ENCODE data around the gene LRRC37A3.
"Not testable (repeated sequence)": the region's sequence is repeated elsewhere in the genome, so short reads cannot be mapped to it uniquely, and the experiment has no call there.

Gene LRRC37A3

GRCh38 chr17:64938925-64939474 is 19.7 kb upstream of the LRRC37A3 start:
- Histone ChIP-seq H3K9ac (ENCODE audit: low read length) (no peak overlapping the region), H3K9me3 (ENCODE audit: control insufficient read depth, low read length) (no peaks in the 10 kb centered on the region), H3K27me3 (ENCODE audit: control insufficient read depth, insufficient read depth, low read length) (no peaks in the 10 kb centered on the region), H3K4me3 (ENCODE audit: low read length) (no peak overlapping the region), H3K4me1 (ENCODE audit: control insufficient read depth, insufficient read depth, low read length) (peaks cover 8% of the 10 kb centered on the region), H3K36me3 (ENCODE audit: control insufficient read depth, insufficient read depth, low read length) (no peaks in the 10 kb centered on the region)

GRCh38 chr17:64938290-64938689 is 19.0 kb upstream of the LRRC37A3 start:
- H3K9ac ChIP-seq (ENCODE audit: low read length): no peak overlapping the region
- no peaks in the 10 kb centered on the region for H3K9me3 ChIP-seq (ENCODE audit: control insufficient read depth, low read length)
- no peaks in the 10 kb centered on the region for H3K27me3 ChIP-seq (ENCODE audit: control insufficient read depth, insufficient read depth, low read length)
- no peak overlapping the region for H3K4me3 ChIP-seq (ENCODE audit: low read length)
- no peaks in the 10 kb centered on the region for H3K36me3 ChIP-seq (ENCODE audit: control insufficient read depth, insufficient read depth, low read length)
- H3K4me1 ChIP-seq (ENCODE audit: control insufficient read depth, insufficient read depth, low read length): peaks cover 8% of the 10 kb centered on the region

- no peaks in the 10 kb centered on the region for H3K27me3 ChIP-seq (ENCODE audit: control insufficient read depth, insufficient read depth, low read length)
- H3K9ac ChIP-seq (ENCODE audit: low read length): no peak overlapping the region
- H3K36me3 ChIP-seq (ENCODE audit: control insufficient read depth, insufficient read depth, low read length): no peaks in the 10 kb centered on the region
- H3K9me3 ChIP-seq (ENCODE audit: control insufficient read depth, low read length): no peaks in the 10 kb centered on the region
- H3K4me1 ChIP-seq (ENCODE audit: control insufficient read depth, insufficient read depth, low read length): peaks cover 8% of the 10 kb centered on the region
- no peak overlapping the region for H3K4me3 ChIP-seq (ENCODE audit: low read length)
Measured at GRCh38 chr17:64936117-64936516, 16.8 kb upstream of the LRRC37A3 start.

- peaks cover 11% of the 10 kb centered on the region for H3K4me1 ChIP-seq (ENCODE audit: control insufficient read depth, insufficient read depth, low read length)
Measured at GRCh38 chr17:64934284-64934778, 15.1 kb upstream of the LRRC37A3 start.

GRCh38 chr17:64932850-64933249 is 13.6 kb upstream of the LRRC37A3 start:
- not testable (repeated sequence) for H3K4me3 ChIP-seq (ENCODE audit: low read length); H3K4me1 ChIP-seq (ENCODE audit: control insufficient read depth, insufficient read depth, low read length); H3K36me3 ChIP-seq (ENCODE audit: control insufficient read depth, insufficient read depth, low read length); H3K9me3 ChIP-seq (ENCODE audit: control insufficient read depth, low read length); H3K9ac ChIP-seq (ENCODE audit: low read length); H3K27me3 ChIP-seq (ENCODE audit: control insufficient read depth, insufficient read depth, low read length)

More at GRCh38 chr17:64934284-64934778, 15.1 kb upstream of the LRRC37A3 start:
- H3K9ac ChIP-seq (ENCODE audit: low read length); H3K9me3 ChIP-seq (ENCODE audit: control insufficient read depth, low read length); H3K27me3 ChIP-seq (ENCODE audit: control insufficient read depth, insufficient read depth, low read length); H3K4me3 ChIP-seq (ENCODE audit: low read length); H3K36me3 ChIP-seq (ENCODE audit: control insufficient read depth, insufficient read depth, low read length): not testable (repeated sequence)

GRCh38 chr17:64930374-64930773 is 11.1 kb upstream of the LRRC37A3 start:
- not testable (repeated sequence) for H3K9me3 ChIP-seq (ENCODE audit: control insufficient read depth, low read length); H3K4me3 ChIP-seq (ENCODE audit: low read length); H3K27me3 ChIP-seq (ENCODE audit: control insufficient read depth, insufficient read depth, low read length); H3K36me3 ChIP-seq (ENCODE audit: control insufficient read depth, insufficient read depth, low read length); H3K9ac ChIP-seq (ENCODE audit: low read length); H3K4me1 ChIP-seq (ENCODE audit: control insufficient read depth, insufficient read depth, low read length)

- H3K9ac ChIP-seq (ENCODE audit: low read length); H3K27me3 ChIP-seq (ENCODE audit: control insufficient read depth, insufficient read depth, low read length): not testable (repeated sequence)
Measured at GRCh38 chr17:64929419-64930209, 10.3 kb upstream of the LRRC37A3 start.

GRCh38 chr17:64928701-64929100 is 9.4 kb upstream of the LRRC37A3 start:
- H3K4me3 ChIP-seq (ENCODE audit: low read length); H3K27me3 ChIP-seq (ENCODE audit: control insufficient read depth, insufficient read depth, low read length); H3K36me3 ChIP-seq (ENCODE audit: control insufficient read depth, insufficient read depth, low read length); H3K9ac ChIP-seq (ENCODE audit: low read length); H3K4me1 ChIP-seq (ENCODE audit: control insufficient read depth, insufficient read depth, low read length); H3K9me3 ChIP-seq (ENCODE audit: control insufficient read depth, low read length): not testable (repeated sequence)

More at GRCh38 chr17:64929419-64930209, 10.3 kb upstream of the LRRC37A3 start:
- not testable (repeated sequence) for H3K4me3 ChIP-seq (ENCODE audit: low read length); H3K9me3 ChIP-seq (ENCODE audit: control insufficient read depth, low read length); H3K36me3 ChIP-seq (ENCODE audit: control insufficient read depth, insufficient read depth, low read length); H3K4me1 ChIP-seq (ENCODE audit: control insufficient read depth, insufficient read depth, low read length)

- H3K27me3 ChIP-seq (ENCODE audit: control insufficient read depth, insufficient read depth, low read length); H3K9ac ChIP-seq (ENCODE audit: low read length); H3K36me3 ChIP-seq (ENCODE audit: control insufficient read depth, insufficient read depth, low read length); H3K9me3 ChIP-seq (ENCODE audit: control insufficient read depth, low read length); H3K4me1 ChIP-seq (ENCODE audit: control insufficient read depth, insufficient read depth, low read length); H3K4me3 ChIP-seq (ENCODE audit: low read length): not testable (repeated sequence)
Measured at GRCh38 chr17:64927444-64927843, 8.2 kb upstream of the LRRC37A3 start.

- H3K9me3 ChIP-seq (ENCODE audit: control insufficient read depth, low read length); H3K27me3 ChIP-seq (ENCODE audit: control insufficient read depth, insufficient read depth, low read length): not testable (repeated sequence)
Measured at GRCh38 chr17:64926430-64926829, 7.2 kb upstream of the LRRC37A3 start.

GRCh38 chr17:64925244-64925643 is 6.0 kb upstream of the LRRC37A3 start:
- H3K4me3 ChIP-seq (ENCODE audit: low read length); H3K36me3 ChIP-seq (ENCODE audit: control insufficient read depth, insufficient read depth, low read length); H3K27me3 ChIP-seq (ENCODE audit: control insufficient read depth, insufficient read depth, low read length); H3K9ac ChIP-seq (ENCODE audit: low read length); H3K9me3 ChIP-seq (ENCODE audit: control insufficient read depth, low read length); H3K4me1 ChIP-seq (ENCODE audit: control insufficient read depth, insufficient read depth, low read length): not testable (repeated sequence)

More at GRCh38 chr17:64926430-64926829, 7.2 kb upstream of the LRRC37A3 start:
- H3K4me1 ChIP-seq (ENCODE audit: control insufficient read depth, insufficient read depth, low read length); H3K9ac ChIP-seq (ENCODE audit: low read length); H3K4me3 ChIP-seq (ENCODE audit: low read length); H3K36me3 ChIP-seq (ENCODE audit: control insufficient read depth, insufficient read depth, low read length): not testable (repeated sequence)

GRCh38 chr17:64923051-64923568 is 3.8 kb upstream of the LRRC37A3 start:
- not testable (repeated sequence) for H3K4me1 ChIP-seq (ENCODE audit: control insufficient read depth, insufficient read depth, low read length); H3K27me3 ChIP-seq (ENCODE audit: control insufficient read depth, insufficient read depth, low read length); H3K4me3 ChIP-seq (ENCODE audit: low read length); H3K9me3 ChIP-seq (ENCODE audit: control insufficient read depth, low read length); H3K36me3 ChIP-seq (ENCODE audit: control insufficient read depth, insufficient read depth, low read length); H3K9ac ChIP-seq (ENCODE audit: low read length)

Data from mucosa of stomach (tissue), 1 donor.